Loucy (cell line): Measurements from ENCODE around the gene MST1.

Source experiments
- EZH2phosphoT487 ChIP-seq: fragments of 200-600 bp; IDR thresholded peaks from 2 replicates; pipeline ENCODE4 v1.6.1; 2018; ENCODE audit warnings: antibody characterized with exemption, mild to moderate bottlenecking, moderate library complexity, borderline replicate concordance
- TF ChIP-seq, protein P1 (sequence below): fragments of 200-600 bp; sonication (generic); conservative IDR thresholded peaks from 2 replicates; pipeline ENCODE4 v1.5.1; 2014; ENCODE audit warnings: mild to moderate bottlenecking, antibody characterized with exemption, low read length

DNA sequence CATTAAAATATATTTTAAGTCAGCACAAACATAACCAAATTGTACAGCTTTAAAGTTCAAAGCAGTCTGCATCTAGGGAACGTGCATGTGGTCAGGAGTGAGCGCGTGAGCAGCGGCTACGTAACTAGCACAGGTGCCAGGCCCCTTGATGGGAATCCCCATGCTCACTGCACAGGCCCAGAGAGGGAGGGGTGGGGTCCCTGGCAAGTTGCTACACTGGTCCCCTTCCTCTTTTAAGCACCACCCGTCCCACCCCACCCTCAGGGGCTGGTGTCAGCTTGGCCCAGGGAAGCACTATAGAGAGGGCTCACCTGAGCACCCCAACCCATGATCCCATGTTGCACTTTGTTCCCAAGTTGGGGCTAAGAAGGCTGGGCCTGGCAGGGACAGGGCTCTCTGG, 35.3 kb upstream of the MST1 start:
- TF ChIP-seq, protein P1, sequence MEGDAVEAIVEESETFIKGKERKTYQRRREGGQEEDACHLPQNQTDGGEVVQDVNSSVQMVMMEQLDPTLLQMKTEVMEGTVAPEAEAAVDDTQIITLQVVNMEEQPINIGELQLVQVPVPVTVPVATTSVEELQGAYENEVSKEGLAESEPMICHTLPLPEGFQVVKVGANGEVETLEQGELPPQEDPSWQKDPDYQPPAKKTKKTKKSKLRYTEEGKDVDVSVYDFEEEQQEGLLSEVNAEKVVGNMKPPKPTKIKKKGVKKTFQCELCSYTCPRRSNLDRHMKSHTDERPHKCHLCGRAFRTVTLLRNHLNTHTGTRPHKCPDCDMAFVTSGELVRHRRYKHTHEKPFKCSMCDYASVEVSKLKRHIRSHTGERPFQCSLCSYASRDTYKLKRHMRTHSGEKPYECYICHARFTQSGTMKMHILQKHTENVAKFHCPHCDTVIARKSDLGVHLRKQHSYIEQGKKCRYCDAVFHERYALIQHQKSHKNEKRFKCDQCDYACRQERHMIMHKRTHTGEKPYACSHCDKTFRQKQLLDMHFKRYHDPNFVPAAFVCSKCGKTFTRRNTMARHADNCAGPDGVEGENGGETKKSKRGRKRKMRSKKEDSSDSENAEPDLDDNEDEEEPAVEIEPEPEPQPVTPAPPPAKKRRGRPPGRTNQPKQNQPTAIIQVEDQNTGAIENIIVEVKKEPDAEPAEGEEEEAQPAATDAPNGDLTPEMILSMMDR: no peak
- no peak for TF ChIP-seq EZH2phosphoT487
